Inferior parietal cortex (tissue), 1 donor: ENCODE measurements around the gene R3HDM4.

Experiments used
- DNase-seq: peaks from one replicate; pipeline ENCODE4 v3.0.0-alpha.2; 2016; ENCODE audit errors: extremely low spot score

R3HDM4 gene

GRCh38 chr19:912181-913079 lies 589 bp downstream of the R3HDM4 start:
- DNase-seq = no peak

DNA sequence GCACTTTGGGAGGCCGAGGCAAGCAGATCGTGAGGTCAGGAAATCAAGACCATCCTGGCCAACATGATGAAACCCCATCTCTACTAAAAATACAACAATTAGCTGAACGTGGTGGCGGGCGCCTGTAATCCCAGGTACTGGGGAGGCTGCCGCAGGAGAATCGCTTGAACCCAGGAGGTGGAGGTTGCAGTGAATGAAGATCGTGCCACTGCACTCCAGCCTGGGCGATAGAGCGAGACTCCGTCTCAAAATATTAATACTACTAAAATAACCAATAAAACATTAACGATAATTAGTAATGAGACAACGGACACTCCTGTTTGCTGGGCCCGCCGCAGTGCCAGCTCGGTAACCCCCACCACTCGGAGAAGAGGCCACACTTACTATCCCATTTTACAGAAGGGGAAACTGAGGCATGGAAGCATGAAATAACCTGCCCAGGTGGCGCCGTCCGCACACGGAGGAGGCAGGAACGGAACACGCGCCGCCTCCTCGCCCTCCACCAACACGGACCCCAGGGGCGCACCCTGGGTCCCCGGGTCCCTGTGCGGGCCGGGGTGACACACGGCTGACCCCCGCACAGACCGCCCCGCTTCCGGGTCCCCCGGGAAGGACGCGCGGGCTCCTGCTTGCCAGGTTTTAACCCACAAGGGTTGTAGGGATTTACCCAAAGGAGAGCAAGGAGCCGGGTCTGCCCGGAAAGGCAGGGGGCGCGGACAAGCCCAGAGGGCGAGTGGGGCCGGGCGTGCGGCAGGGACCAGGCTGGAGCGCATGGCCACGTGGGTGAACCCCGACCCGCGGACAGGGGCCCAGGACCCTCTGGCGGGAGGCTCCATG lies 1.6 kb downstream of the R3HDM4 start:
- DNase-seq = no peak

DNA sequence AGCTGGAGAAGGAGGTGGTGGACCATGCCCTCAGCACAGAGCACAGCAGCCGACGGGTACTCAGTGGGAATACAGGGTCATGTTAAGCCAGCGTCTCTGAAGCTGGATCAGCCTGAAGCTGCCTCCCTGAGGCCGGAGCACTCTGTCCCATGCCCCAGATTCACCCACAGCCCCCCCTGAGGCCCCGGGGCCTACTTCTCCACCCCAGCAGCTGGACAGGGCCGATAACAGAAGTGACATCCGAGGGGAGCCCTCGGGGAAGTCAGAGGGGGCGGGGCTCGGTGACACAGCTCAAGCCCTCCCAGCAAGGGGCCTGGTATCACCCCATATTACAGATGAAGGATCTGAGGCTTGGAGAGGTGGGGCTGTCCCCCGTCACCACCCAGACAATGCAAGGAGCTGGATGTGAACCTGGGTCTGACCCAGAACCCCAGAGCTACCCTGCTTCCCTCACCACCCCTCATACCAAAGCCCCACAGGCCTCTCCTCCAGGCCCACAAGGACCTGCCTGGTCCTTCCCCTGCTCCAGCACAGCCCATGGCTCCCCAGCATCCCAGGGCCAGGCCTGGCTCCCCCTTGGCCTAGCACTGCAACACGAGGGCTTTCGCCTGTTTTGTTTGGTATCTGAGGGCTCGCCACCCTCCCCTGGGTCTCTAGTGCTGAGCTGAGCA lies 5.7 kb downstream of the R3HDM4 start:
- no peak for DNase-seq

DNA sequence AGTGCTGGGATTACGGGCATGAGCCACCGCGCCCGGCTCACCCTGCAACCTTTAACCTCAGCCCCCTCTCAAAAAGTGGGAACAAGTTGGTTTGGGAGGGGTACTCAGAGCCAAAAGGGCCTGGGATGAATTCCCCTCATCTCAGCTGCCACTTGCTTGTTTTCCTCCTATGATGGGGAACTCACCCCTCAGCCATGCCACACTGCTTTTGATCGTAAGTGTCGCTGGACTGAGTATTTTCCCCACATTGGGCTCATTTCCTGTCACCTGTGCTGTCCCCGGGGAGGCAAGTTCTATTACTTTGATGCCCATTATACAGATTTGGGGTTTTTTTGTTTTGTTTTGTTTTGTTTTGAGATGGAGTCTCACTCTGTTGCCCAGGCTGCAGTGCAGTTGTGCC lies 6.5 kb downstream of the R3HDM4 start:
- DNase-seq = no peak

DNA sequence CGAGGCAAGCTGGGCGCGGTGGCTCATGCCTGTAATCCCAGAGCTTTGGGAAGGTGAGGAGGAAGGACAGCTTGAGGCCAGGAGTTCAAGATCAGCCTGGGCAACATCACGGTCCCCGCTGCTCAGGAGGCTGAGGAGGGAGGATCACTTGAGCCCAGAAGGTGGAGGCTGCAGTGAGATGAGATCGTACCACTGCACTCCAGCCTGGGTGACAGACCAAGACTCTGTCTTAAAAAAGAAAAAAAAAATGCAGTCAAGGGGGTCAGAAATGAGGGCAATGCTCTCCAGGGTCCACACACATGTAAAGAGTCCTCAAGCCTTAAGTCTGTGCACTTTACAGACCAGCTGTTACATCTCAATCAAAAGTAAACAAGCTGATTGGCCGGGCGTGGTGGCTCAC lies 8.5 kb downstream of the R3HDM4 start:
- DNase-seq = no peak

DNA sequence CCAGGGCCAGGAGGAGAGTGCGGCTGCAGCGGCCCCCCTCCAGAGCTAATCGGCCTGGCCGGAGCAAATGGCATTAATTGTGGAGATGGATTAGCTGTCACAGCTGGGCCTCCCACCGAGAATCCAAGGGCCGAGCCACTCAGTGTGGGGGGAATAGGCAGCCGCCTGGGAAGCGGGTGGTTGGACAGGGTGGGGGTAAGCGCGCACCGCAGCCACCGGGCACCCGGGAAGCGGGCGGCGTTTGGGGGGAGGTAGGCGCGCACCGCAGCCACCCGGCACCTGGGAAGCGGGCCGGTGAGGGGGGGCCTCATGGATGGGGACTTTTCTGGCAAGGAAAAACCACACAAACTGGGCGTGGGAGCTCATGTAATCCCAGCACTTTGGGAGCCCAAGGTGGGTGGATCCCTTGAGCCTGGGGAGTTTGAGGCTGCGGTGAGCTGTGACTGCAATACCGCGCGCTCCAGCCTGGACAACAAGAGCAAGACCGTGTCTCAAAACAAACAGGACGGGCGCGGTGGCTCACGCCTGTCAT lies 9.7 kb downstream of the R3HDM4 start:
- DNase-seq = no peak

DNA sequence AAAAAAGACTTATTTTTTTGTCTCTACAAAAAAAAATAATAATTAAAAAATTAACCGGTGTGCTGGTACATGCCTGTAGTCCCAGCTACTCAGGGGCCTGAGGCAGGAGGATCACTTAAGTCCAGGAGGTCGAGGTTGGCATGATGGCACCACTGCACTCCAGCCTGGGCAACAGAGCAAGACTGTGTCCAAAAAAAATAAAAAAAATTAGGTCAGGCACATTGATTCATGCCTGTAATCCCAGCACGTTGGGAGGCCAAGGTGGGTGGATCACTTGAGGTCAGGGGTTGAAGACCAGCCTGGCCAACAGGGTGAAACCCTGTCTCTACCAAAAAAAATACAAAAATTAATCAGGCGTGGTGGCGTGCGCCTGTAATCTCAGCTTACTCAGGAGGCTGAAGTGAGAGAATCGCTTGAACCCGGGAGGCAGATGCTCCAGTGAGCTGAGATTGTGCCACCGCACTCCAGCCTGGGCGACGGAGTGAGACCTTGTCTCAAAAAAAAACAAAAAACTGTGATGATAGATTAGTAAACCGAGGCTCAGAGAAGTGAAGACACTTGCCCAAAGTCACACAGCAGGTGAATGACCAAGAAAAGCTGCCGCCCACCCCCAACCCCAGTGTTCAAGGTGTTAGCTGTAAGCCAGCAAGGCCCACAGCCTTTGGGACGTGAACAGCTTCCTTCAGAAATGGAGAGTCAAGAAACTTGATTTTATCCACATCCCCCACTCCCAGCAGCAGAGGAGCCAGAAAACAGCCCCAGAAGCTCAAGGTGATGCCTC lies 10.4 kb downstream of the R3HDM4 start:
- no peak for DNase-seq

- DNase-seq = no peak
Measured at GRCh38 chr19:902093-902370, 11.0 kb downstream of the R3HDM4 start.

DNA sequence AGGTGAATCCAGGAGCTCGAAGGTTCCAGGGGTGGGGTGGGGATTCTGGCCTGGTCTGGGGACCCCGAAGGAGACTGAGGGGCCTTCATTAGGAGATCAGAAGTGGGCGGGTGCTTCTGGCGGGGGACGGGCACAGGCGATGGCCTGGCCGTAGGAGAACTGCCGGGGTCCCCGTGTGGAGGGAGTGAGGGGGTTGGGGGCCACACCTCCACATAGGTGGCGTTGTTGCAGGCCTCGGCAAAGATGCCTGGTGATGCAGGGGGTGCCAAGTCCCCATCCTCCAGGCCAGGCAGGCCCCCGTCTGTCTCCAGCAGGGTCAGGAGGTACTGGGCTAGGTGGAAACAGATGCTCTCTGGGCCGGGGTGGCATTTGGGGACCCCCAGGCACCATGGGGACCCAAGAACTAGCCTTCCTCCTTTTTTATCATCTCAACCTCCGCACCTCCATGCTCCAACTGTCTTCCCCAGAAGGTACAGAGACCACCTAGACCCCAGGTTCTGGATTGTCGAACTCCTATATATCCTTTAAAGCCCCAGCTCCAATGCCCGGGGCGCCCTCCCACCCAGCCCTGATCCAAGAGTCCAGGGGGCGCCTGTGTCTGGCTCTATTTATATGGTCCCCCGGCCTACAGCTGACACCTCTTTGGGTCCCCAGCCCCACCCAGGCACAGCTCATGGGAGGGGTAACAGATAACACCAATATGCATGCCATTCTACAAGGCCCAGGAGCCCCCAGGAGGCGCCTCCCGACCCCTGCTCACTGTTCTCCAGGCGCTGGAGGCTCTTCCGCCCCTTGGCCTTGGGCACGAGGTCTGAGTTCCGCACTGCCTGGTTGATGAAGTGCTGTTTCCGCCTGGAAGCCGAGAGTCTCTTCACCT lies 11.6 kb downstream of the R3HDM4 start:
- DNase-seq = no peak

DNA sequence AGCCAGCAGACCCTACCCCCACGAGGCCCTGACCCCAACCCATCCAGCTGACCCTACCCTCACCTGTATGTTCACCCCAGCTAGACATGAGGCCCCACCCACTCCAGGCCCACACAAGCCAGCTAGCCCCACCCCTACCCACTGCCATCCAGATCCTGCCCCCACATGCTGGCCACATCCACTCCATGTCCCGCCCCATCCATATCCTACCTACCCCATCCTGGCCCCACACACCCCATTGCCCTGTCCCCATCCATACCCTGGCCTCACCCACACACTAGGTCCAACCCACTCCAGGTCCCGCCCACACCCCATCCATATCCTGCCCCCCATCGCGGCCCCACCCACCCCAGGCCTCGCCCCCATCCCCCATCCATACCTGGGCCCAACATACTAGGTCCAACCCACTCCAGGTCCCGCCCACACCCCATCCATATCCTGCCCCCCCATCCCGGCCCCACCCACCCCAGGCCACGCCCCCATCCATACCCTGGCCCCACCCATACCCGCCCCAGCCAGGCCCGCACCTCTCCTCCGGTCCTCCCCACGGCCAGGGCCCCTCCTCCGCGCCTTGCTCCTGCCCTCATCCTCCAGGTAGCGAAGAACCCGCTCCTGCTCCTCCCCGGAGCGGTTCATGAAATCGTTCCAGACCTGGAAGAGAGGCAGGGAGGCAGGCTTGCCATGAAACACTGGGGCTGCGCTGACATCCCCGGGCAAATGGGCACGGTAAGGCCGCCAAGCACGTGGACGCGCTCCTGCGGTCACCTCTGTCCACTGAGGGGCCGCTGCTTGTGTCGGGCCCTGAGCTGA lies 12.5 kb downstream of the R3HDM4 start:
- DNase-seq = no peak

- no peak for DNase-seq
Measured at GRCh38 chr19:900043-900301, 13.0 kb downstream of the R3HDM4 start.

GRCh38 chr19:899336-900042 lies 13.5 kb downstream of the R3HDM4 start:
- DNase-seq = no peak

- DNase-seq = peak; percentile 51
Measured at GRCh38 chr19:898663-899062, 14.4 kb downstream of the R3HDM4 start.

- no peak for DNase-seq
Measured at GRCh38 chr19:897442-898039, 15.5 kb downstream of the R3HDM4 start.

DNA sequence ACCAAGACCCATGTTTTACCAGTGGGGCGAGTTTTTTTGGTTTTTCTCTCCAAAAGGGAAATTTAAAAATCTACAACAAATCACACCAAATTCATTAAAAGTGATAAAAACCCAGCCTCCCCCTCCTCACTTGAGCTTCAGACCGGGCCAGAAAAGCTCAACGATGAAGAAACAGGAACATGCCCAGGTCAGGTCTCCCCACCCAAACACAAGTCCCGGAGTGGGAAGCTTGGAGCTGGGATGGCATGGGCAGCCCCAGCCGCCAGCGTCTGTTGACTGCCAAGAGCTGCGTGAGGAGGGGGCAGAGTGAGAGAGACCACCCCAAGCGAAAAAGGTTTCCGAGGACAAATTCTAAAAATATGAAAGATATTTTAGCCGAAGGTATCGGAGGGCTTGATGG lies 16.0 kb downstream of the R3HDM4 start:
- no peak for DNase-seq

DNA sequence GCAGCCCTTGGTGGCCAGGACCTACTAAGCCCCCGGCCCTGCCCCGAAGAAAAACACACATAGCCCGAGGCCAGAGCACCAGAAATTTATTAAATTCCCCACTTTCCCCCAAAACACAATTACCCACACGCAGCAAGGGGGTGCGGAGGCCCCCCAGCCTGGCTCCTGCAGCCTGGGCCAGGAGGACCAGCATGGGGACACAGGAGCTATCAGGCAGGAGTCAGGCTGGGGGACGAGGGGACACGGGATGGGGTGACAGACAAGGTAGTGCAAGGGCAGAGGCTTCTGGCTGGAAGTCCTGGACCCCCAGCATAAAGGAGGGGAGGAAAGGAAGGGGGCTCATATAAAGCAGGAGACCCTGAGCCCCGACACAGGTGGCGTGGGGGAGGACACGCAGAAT lies 16.6 kb downstream of the R3HDM4 start:
- DNase-seq = no peak

DNA sequence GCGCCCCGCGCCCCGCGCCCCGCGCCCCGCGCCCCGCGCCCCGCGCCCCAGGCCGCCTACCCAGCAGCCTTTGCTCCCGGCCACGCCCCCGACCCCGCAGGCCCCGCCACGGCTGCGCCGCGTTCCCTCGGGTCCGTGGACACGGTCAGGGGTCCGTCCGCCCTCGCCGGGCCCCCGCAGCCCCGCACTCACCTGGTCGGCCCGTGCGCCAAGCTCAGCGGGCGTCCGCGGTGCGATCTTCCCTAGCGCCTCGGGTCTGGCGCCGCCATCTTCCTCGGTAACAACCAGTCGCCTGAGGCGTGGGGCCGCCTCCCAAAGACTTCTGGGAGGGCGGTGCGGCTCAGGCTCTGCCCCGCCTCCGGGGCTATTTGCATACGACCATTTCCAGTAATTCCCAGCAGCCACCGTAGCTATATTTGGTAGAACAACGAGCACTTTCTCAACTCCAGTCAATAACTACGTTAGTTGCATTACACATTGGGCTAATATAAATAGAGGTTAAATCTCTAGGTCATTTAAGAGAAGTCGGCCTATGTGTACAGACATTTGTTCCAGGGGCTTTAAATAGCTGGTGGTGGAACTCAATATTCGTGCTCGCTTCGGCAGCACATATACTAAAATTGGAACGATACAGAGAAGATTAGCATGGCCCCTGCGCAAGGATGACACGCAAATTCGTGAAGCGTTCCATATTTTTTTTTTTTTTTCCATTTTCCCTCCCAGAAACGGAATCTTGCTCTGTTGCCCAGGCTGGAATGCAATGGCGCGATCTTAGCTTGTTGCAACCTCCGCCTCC lies 19.9 kb downstream of the R3HDM4 start, which contains the start of the genes MED16 and RNU6-9:
MED16 (minus strand) TSS at position 294 of the 796 bp plus-strand sequence. CDS start 2,056 bp downstream, outside the sequence.
RNU6-9 (plus strand) TSS at position 591 of the 796 bp plus-strand sequence.
- DNase-seq = peak; percentile 95
